Measurements from ENCODE around the gene TBC1D3H.
"Not testable (repeated sequence)": the region's sequence is repeated elsewhere in the genome, so short reads cannot be mapped to it uniquely, and the experiment has no call there.

TBC1D3H gene

GRCh38 chr17:36388385-36389245 is at the start of gene TBC1D3H:
TBC1D3H (minus strand) TSS chr17:36388435; CDS start chr17:36386895, 1,540 bp downstream.
- DNase-seq (ENCODE audit: extremely low read depth in 1 of 2, low read depth in 1 of 2) = not testable (repeated sequence)

- DNase-seq (ENCODE audit: extremely low read depth in 1 of 2, low read depth in 1 of 2) = not testable (repeated sequence)
These were observed 40.7 kb upstream of the TBC1D3H start for GRCh38 chr17:36428891-36429290.

GRCh38 chr17:36415180-36415941 is 27.1 kb upstream of the TBC1D3H start:
- DNase-seq (ENCODE audit: extremely low read depth in 1 of 2, low read depth in 1 of 2) = not testable (repeated sequence)

GRCh38 chr17:36390943-36391645 is 2.9 kb upstream of the TBC1D3H start:
- not testable (repeated sequence) for DNase-seq (ENCODE audit: extremely low read depth in 1 of 2, low read depth in 1 of 2)

- DNase-seq (ENCODE audit: extremely low read depth in 1 of 2, low read depth in 1 of 2) = not testable (repeated sequence)
These were observed 12.3 kb downstream of the TBC1D3H start for GRCh38 chr17:36375938-36376337.

- not testable (repeated sequence) for DNase-seq (ENCODE audit: extremely low read depth in 1 of 2, low read depth in 1 of 2)
These were observed 25.7 kb downstream of the TBC1D3H start for GRCh38 chr17:36362496-36362895.
